BE2C (cell line): ENCODE measurements around the gene MYO3A.

Experiments used
- DNase-seq: peaks from one replicate; pipeline ENCODE4 v3.0.0-alpha.2; 2020
- H3K27me3 ChIP-seq: fragments of 250-450 bp; sonication (Bioruptor Pico); 2 replicates; pipeline ENCODE4 v1.5.1; 2020; ENCODE audit warnings: mild to moderate bottlenecking
- H3K36me3 ChIP-seq: fragments of 250-450 bp; sonication (Bioruptor Pico); 2 replicates; pipeline ENCODE4 v1.5.1; 2020; ENCODE audit warnings: mild to moderate bottlenecking
- H3K4me1 ChIP-seq: fragments of 250-450 bp; sonication (Bioruptor Pico); 2 replicates; pipeline ENCODE4 v1.5.1; 2020
- H3K4me3 ChIP-seq: 2 replicates; pipeline ENCODE4 v1.5.1; 2011; ENCODE audit warnings: low read depth, low read length
- H3K9me3 ChIP-seq: fragments of 250-450 bp; sonication (Bioruptor Pico); 2 replicates; pipeline ENCODE4 v1.5.1; 2020
- CTCF ChIP-seq: IDR thresholded peaks from 2 replicates; pipeline ENCODE4 v1.5.1; 2012; ENCODE audit warnings: mild to moderate bottlenecking, low read depth, low read length

The MYO3A gene

DNA sequence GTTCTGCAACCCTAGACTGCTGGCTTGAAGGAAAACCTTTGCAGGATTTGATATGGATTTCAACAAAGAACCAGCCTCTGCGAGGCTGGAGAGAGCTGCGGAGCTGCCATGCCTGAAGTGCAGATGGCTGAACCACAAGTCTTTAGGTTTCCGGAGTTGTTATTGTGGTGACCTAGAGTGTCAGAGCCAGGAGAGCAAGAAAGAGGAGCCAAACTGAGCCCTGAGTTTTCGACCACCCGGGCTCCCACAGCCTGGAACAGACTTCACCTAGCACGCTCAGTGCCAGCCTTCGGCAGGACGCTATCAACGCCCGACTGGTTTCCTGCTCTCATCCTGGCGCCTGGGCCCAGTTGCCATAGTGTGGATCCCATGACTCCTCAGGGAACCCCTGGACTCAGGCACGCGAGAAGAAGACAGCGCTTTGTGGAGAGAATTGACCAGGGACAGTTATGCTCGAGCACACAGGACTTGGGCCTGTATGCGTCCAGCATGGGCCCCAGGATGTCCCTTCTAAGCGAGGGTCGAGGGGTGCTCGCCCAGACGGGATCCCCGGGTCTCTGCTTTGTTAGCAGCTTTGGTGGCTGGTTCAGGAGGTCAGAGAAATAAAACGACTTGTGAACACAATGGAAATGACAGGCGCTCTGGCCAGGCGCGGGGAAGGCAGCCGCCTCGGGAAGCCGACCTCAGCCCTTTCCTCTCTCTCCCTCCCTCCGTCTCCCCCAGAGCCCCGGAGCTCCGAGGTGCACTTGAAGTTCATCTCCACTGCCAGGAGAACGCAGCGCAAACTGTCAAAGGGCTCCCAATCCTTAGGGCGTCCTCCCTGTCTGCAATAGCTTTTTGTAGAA is 280.7 kb downstream of the MYO3A start:
- no peak for DNase-seq
- H3K4me1 ChIP-seq, result no peaks in the 10 kb centered on the region
- H3K9me3 ChIP-seq, result no peaks in the 10 kb centered on the region
- H3K27me3 ChIP-seq, result peaks cover 68% of the 10 kb centered on the region
- no peaks in the 10 kb centered on the region for H3K36me3 ChIP-seq
- H3K4me3 ChIP-seq, result no peak overlapping the region
- no peak for TF ChIP-seq CTCF

DNA sequence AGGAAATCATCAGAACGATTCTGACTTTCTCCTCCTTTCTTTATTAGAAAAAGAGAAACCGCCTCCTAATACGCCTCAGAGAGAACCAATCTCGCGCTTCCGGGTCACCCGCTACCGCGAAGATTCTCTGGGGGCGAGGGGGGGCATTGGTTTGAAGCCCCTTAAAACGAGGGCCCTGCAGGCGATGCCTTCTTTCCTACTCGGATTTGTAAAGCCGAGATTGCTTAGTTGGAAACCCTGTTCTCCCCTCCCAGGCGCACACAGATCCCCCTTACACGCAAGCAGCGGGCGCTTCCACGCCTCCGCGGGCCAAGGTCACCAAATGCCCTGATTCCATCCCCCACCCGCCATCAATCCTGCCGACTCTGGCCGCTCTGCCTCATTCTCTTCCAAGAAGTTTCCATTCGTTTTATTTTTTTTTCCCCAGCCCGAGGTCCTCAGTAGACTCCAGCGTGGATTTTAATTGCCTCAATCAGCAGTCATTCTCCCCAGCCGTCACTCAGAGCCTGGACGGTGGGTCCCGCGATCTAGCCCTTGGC is 281.4 kb downstream of the MYO3A start:
- TF ChIP-seq CTCF, result no peak
- Histone ChIP-seq H3K27me3 (peaks cover 75% of the 10 kb centered on the region), H3K36me3 (no peaks in the 10 kb centered on the region), H3K4me3 (no peak overlapping the region), H3K4me1 (no peaks in the 10 kb centered on the region), H3K9me3 (no peaks in the 10 kb centered on the region)
- no peak for DNase-seq

GRCh38 chr10:26215935-26216584 is 282.0 kb downstream of the MYO3A start:
- no peak overlapping the region for H3K4me3 ChIP-seq
- no peaks in the 10 kb centered on the region for H3K36me3 ChIP-seq
- TF ChIP-seq CTCF, result no peak
- peaks cover 77% of the 10 kb centered on the region for H3K27me3 ChIP-seq
- no peaks in the 10 kb centered on the region for H3K4me1 ChIP-seq
- H3K9me3 ChIP-seq, result no peaks in the 10 kb centered on the region
- DNase-seq, result no peak

DNA sequence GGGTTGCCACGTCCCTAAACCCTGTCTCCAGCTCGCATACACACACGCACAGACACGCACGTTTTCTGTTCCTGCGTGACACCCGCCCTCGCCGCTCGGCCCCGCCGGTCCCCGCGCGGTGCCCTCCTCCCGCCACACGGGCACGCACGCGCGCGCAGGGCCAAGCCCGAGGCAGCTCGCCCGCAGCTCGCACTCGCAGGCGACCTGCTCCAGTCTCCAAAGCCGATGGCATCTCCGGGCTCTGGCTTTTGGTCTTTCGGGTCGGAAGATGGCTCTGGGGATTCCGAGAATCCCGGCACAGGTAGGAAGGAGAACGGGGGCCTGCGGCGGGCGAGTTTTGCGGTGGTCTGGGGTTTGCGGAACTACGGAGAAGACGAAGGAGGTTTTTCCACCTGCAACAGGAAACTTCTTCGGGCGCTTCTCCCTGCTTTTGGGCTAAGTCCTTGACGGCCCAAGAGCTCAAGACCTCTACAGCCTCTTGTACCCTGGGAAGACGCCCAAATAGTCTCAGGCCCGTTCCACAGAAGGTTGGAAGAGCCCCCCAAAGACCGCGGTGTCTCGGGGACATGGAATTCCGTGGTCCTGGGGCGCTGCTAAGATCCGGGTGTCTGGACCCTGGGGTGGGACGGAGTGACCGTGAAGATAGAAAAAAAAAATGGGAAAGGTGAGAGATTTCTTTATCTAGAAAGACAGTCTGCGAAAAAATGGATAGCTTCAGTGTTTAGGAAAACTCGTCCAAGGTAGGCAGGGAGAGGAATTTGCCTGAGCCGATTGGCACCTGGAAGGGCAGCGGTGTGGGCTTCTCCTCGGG is 282.8 kb downstream of the MYO3A start, which contains the start of gene GAD2:
Gene GAD2 (plus strand): TSS at position 190 of the 811 bp plus-strand sequence. CDS start 36 bp downstream, at position 226.
- TF ChIP-seq CTCF, result no peak
- H3K36me3 ChIP-seq, result no peaks in the 10 kb centered on the region
- H3K27me3 ChIP-seq, result peaks cover 80% of the 10 kb centered on the region
- H3K4me3 ChIP-seq, result no peak within 1 kb of the TSS
- no peaks in the 10 kb centered on the region for H3K4me1 ChIP-seq
- no peaks in the 10 kb centered on the region for H3K9me3 ChIP-seq
- DNase-seq, result no peak

- Histone ChIP-seq H3K27me3 (peaks cover 79% of the 10 kb centered on the region), H3K4me3 (no peak overlapping the region), H3K36me3 (no peaks in the 10 kb centered on the region), H3K4me1 (no peaks in the 10 kb centered on the region), H3K9me3 (no peaks in the 10 kb centered on the region)
- no peak for DNase-seq
- TF ChIP-seq CTCF, result no peak
These were observed 283.5 kb downstream of the MYO3A start for GRCh38 chr10:26217396-26218086.
